Upper lobe of left lung (tissue), 4 donors: ENCODE measurements around the gene XPR1.

Source experiments
- EP300 ChIP-seq, 4 donors: sonication (generic); formaldehyde crosslinking; IDR thresholded peaks; one replicate each; pipeline ENCODE4 v1.5.1; 2017; ENCODE audit warnings: antibody characterized with exemption in 4 of 4, control low read depth in 2 of 4
- POLR2A ChIP-seq, 4 donors: fragments of 450-650 bp; IDR thresholded peaks; one replicate each; pipeline ENCODE4 v1.5.1; 2016 to 2017; ENCODE audit warnings: antibody characterized with exemption in 4 of 4, mild to moderate bottlenecking in 2 of 4
- POLR2AphosphoS5 ChIP-seq, 2 donors: sonication (generic); formaldehyde crosslinking; IDR thresholded peaks; one replicate each; pipeline ENCODE4 v1.5.1; 2017; ENCODE audit warnings: antibody characterized with exemption in 2 of 2
- TF ChIP-seq, protein P1 (sequence below), 6 experiments: fragments of 450-650 bp in 4 of 6; fragments of 200-600 bp in 2 of 6; sonication (generic) in 2 of 6; IDR thresholded peaks; one replicate each; pipeline ENCODE4 v1.5.1; 2016 to 2019; ENCODE audit warnings: antibody characterized with exemption in 6 of 6

DNA sequence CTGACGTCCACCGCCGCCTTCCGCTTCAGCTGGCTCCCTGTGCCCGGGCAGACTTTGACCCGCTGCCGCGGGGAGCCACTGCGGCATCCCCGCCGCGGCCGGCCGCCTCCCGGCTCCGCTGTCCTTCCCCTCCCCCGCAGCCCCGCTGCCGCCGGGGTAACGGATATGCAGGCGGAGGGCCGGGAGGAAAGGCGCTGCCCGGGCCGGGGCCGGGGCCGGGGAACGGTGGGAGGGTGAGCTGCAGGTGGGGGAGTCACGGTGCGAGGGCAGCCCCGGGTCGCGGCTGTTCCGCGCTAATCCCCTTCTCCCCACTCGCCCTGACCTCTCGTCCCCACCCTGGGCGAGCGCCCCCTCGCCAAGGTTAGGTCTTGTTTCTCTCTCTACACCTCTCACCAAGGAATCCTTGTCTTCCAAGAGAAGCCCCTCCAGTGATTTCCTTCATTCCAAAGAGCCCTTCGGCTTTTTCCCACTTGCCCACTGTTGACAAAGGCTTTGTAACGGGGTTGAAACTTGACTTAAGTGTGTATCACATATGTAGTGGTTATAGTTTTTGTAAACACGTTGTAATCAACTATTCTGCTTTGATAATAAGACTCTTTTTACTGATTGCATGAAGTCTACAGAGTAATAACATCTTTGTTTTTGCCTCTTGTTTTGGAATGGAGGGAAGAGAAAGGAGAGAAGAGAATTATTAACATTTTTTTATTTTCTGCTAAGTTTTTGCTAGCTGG lies 669 bp downstream of the XPR1 start:
- TF ChIP-seq, protein P1, sequence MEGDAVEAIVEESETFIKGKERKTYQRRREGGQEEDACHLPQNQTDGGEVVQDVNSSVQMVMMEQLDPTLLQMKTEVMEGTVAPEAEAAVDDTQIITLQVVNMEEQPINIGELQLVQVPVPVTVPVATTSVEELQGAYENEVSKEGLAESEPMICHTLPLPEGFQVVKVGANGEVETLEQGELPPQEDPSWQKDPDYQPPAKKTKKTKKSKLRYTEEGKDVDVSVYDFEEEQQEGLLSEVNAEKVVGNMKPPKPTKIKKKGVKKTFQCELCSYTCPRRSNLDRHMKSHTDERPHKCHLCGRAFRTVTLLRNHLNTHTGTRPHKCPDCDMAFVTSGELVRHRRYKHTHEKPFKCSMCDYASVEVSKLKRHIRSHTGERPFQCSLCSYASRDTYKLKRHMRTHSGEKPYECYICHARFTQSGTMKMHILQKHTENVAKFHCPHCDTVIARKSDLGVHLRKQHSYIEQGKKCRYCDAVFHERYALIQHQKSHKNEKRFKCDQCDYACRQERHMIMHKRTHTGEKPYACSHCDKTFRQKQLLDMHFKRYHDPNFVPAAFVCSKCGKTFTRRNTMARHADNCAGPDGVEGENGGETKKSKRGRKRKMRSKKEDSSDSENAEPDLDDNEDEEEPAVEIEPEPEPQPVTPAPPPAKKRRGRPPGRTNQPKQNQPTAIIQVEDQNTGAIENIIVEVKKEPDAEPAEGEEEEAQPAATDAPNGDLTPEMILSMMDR (IDR thresholded peaks at IDR 0.05): peak in 2 of 6 experiments; percentile 6 to 21
- TF ChIP-seq POLR2A (IDR thresholded peaks at IDR 0.05) (no peak), EP300 (IDR thresholded peaks at IDR 0.05) (no peak), POLR2AphosphoS5 (IDR thresholded peaks at IDR 0.05) (no peak)
